ENCODE measurements around the gene TMEM63B. TPM values are rescaled to one million over a fixed set of nuclear protein-coding genes. Genes with fewer than 3 reads are reported as not detected.
"Not testable (repeated sequence)": the region's sequence is repeated elsewhere in the genome, so short reads cannot be mapped to it uniquely, and the experiment has no call there.

Gene TMEM63B
- total RNA-seq, 1 donor from 2014 or later = 71.8 TPM

DNA sequence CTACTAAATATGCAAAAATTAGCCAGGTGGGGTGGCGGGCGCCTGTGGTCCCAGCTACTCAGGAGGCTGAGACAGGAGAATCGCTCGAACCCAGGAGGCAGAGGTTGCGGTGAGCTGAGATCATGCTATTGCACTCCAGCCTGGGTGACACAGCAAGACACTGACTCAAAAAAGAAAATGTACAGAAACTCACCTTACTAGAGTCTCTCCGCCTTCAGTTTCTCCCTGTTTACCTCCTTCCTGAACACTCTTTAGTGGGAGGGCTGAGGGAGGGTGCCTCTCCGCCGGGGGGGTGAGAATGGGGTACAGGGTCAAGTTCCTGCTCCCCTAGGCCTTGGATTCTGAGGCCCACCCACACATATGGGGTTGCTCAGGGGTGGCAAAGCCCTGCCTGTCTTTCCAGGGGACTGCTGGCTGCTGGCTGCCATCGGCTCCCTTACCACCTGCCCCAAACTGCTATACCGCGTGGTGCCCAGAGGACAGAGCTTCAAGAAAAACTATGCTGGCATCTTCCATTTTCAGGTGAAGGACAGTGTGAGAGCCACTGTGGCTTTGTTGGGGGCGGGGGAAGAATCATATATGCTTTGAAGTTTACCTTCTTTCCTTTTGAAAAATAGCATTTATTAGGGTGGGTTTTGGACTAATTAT lies 44.7 kb downstream of the TMEM63B start:
- DNase-seq (ENCODE audit: low spot score) = no peak

DNA sequence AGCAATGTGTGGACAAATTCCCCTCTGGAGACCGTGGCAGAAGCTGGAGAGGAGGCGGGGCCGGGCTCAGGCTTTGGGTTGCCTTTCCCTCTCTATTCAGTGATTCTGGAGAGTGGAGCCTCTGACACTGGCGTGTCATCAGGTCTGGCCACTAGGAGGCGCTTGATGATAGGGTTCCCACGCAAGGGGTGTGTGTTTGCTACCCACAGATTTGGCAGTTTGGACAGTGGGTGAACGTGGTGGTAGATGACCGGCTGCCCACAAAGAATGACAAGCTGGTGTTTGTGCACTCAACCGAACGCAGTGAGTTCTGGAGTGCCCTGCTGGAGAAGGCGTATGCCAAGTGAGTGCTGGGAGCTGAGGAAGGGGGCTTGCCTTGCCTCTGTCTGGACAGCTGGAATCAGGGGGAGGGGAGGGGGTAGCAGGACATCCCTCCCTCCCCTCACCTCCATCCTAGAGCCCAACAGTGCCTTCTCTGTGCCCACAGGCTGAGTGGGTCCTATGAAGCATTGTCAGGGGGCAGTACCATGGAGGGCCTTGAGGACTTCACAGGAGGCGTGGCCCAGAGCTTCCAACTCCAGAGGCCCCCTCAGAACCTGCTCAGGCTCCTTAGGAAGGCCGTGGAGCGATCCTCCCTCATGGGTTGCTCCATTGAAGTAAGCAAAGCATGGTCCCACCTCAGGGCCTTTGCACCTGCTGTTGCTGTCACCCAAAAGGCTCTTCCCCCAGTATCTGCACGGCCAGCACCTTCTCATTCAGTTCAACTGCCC lies 45.6 kb downstream of the TMEM63B start:
- peak; percentile 80 for DNase-seq (ENCODE audit: low spot score)

DNA sequence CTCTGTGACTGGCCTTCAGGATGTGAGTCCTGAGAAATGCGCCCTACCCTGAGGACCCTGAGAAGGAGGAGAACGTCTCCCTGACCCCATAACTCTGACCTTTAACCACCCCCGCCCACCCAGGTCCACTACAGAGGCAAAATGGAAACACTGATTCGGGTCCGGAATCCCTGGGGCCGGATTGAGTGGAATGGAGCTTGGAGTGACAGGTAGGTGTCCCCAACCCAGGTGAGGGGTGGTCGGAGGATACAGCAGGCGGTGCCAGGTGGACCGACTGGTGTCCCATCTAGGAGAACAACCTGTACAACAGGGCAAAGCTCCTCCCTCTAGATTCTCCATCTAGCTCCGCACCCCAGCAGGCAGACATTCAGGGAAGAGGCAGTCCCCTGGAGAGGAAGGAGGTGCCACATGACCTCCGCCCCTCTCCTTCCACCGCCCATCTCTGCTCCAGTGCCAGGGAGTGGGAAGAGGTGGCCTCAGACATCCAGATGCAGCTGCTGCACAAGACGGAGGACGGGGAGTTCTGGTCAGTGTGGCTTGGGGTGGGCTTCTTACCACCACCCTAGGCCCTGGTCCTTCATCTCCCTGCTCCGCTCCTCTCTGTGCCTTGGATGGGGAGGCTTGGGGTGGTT lies 48.9 kb downstream of the TMEM63B start:
- DNase-seq (ENCODE audit: low spot score) = no peak

DNA sequence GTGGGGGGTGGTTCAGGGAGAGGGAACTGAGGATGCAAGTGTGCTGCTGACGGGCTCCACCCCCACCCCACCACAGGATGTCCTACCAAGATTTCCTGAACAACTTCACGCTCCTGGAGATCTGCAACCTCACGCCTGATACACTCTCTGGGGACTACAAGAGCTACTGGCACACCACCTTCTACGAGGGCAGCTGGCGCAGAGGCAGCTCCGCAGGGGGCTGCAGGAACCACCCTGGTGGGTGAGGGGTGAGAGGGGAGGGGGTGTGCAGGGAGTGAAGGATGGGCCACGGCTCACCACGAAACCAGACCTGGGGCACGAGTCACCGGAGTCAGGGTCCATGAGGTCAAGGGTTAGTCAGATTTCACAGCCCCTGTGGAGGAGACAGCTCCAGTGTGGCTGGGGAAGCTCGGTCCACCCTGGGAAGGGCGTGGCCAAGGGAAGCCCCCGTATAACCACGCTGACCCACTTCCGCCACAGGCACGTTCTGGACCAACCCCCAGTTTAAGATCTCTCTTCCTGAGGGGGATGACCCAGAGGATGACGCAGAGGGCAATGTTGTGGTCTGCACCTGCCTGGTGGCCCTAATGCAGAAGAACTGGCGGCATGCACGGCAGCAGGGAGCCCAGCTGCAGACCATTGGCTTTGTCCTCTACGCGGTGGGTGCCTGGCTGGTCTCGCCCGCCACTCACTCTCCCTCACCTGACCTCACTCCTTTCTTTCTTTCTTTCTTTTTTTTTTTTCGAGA lies 49.6 kb downstream of the TMEM63B start:
- DNase-seq (ENCODE audit: low spot score) = no peak

DNA sequence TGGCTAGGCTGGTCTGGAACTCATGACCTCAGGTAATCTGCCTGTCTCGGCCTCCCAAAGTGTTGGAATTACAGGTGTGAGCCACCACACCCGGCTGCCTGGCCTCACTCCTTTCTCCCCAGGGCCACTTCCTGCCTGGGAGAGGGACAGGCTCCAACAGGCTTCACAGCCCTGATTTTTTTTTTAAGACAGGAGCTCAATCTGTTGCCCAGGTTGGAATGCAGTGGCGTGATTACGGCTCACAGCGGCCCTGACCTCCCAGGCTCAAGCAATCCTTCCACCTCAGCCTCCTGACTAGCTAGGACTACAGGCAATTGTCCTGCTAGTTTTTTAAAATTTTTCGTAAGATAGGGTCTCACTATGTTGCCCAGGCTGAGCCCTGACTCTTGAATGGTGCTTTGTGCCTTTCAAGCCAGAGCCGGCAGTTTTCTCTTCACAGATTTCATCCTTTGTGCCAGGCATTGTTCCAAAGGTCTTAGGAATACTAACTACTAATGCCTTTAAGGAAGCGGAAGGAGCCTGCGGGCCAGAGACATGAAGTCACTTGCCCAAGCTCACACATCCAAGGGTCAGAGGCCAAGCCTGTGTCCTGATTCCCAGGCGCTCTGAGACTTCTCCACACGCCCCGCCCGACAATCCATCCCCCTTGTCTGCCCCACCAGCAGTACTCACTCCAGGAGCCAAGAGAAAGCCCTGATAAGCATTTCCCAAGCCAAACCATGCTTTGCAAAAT lies 50.5 kb downstream of the TMEM63B start:
- DNase-seq (ENCODE audit: low spot score) = peak; percentile 72

DNA sequence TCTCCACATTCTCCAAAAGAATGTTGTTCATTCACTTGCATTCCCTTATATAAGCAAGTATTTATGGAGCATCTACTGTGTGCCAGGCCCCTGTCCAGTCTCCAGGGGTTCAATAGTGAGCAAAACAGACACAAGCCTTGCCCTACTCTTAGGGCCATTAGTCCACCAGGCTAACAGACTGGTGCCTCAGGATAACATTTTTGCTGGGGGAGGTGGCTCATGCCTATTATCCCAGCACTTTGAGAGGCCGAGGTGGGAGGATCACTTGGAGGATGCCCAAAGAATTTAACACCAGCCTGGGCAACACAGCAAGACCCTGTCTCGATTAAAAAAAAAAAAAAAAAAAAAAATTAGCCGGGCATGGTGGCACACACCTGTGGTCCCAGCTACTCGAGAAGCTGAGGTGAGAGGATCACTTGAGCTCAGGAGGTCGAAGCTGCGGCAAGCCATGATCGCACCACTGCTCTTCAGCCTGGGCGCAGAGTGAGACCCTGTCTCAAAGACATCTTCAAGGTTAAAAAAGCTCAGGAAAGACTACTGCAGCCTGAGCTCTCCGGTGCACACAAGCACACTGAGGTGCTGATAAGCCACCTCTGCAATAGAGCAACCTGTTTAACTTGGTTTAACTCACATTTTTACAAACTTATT lies 51.2 kb downstream of the TMEM63B start:
- DNase-seq (ENCODE audit: low spot score) = no peak

DNA sequence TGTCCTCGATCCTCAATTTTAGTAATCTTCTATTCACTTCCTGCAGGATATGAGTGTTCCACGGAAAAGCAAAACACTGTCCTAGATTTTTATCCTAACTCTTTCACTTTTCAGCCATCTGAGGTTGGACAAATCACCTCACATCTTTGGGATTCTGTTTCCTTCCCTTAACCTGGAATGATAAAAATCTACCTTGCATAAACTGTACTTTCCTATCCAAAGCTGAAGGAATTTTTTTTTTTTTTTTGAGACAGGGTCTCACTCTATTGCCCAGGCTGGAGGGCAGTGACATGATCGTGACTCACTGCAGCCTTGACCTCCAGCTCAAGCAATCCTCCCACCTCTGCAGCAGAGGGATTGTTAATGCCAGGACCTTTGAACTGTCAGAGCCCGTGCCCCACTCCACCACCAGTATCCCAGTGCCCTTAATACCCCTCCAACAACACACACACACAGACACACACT lies 51.8 kb downstream of the TMEM63B start:
- no peak for DNase-seq (ENCODE audit: low spot score)

DNA sequence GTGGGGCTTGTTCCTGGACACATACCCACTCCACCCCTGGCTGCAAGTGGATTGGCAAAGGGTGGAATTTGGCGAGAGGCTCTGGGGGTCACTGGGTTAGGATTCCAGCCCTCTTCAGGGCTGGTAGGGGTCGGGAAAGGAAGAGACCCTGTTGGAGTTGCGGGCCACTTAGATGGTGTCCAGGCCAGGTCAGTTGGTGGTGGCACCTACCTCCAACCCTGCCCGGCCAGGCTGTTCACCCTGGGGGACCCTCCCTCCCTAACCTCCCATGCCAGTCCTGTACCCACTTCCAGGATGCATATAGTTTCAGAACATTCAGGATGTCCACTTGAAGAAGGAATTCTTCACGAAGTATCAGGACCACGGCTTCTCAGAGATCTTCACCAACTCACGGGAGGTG lies 52.3 kb downstream of the TMEM63B start:
- DNase-seq (ENCODE audit: low spot score) = no peak

DNA sequence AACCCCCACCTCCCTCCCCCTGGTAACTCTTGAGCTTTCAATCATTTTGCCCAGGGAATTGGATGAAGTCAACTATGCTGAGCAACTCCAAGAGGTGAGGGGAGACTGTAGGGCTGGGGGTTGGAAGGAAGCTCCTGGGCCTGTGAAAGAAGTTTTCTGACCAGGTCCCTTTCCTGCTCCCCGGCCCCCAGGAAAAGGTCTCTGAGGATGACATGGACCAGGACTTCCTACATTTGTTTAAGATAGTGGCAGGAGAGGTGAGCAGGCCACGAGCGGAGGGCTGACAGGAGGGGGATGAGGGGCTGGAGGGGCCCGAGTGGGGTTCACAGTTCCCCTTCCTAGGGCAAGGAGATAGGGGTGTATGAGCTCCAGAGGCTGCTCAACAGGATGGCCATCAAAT lies 53.1 kb downstream of the TMEM63B start:
- no peak for DNase-seq (ENCODE audit: low spot score)

DNA sequence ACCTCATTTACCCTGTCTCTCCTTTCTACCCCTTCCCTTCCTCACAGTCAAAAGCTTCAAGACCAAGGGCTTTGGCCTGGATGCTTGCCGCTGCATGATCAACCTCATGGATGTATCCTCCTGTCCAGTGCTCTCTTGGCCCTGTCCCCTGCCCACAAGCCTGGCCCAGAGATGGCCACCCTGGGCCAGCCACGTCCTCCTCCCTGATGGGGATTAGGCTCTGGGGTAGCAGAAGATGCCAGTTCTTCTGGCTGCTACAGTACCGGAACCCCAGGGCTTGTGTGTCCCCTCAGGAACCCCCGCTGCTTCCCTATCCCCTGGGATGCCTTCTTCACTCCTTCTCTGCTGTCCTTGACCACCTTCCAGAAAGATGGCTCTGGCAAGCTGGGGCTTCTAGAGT lies 53.5 kb downstream of the TMEM63B start:
- DNase-seq (ENCODE audit: low spot score) = no peak

DNA sequence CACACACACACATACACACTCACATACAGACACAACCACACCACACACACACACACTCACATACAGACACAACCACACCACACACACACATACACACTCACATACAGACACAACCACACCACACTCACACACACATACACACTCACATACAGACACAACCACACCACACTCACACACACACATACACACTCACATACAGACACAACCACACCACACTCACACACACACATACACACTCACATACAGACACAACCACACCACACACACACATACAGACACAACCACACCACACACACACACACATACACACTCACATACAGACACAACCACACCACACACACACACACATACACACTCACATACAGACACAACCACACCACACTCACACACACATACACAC lies 54.4 kb downstream of the TMEM63B start:
- DNase-seq (ENCODE audit: low spot score) = not testable (repeated sequence)

DNA sequence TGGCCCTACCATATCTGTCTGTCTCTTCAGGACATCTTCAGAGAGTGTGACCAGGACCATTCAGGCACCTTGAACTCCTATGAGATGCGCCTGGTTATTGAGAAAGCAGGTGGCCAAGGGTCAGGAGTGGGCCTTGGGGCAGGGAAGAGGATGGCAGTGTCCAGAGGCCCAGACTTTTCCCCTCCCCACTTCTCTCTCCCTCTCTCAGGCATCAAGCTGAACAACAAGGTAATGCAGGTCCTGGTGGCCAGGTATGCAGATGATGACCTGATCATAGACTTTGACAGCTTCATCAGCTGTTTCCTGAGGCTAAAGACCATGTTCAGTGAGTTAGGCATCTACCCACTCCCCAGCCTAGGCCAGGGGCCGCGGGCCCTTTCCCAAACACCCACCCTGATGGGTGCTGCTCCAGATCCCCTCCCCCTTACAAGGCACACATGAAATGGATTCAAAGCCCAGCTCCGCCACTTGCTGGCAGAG lies 55.6 kb downstream of the TMEM63B start:
- DNase-seq (ENCODE audit: low spot score) = no peak

DNA sequence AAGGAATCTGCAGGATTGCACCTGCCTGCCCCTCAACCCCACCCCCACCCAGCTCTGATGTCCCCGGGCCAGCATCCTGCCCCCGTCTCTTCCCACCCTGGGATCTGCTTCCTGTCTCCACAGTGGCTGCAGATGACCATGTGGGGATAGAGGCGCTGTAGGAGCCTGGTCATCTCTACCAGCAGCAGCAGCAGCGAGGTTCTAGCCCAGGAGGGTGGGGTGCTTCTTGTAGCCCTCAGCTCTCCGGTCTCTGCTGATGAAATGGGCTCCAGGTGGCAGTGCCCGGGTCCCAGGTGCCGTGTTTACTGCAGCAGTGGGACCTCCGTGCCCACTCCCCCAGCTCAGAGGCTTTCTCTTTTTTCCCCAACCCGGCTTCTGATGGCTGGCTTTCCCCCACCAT lies 56.4 kb downstream of the TMEM63B start:
- no peak for DNase-seq (ENCODE audit: low spot score)

DNA sequence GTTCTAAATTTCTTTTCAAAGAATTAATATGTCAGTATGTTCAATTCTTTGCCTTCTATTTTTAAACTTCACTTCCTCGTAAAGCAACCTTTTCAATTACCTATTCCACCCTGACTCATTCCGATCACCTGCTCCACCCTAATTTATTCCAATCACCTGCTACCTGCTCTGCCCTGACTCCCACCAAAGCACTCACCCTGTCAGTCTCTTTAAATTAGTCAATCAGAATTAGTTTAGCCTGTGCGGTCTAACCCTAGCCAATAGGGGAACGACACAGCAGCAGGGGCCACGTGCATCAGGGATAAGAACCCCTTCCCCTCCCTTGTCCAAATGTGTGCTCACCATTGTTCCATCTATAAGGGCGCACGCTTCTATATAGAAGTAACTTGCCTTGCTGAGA lies 58.0 kb downstream of the TMEM63B start:
- not testable (repeated sequence) for DNase-seq (ENCODE audit: low spot score)

DNA sequence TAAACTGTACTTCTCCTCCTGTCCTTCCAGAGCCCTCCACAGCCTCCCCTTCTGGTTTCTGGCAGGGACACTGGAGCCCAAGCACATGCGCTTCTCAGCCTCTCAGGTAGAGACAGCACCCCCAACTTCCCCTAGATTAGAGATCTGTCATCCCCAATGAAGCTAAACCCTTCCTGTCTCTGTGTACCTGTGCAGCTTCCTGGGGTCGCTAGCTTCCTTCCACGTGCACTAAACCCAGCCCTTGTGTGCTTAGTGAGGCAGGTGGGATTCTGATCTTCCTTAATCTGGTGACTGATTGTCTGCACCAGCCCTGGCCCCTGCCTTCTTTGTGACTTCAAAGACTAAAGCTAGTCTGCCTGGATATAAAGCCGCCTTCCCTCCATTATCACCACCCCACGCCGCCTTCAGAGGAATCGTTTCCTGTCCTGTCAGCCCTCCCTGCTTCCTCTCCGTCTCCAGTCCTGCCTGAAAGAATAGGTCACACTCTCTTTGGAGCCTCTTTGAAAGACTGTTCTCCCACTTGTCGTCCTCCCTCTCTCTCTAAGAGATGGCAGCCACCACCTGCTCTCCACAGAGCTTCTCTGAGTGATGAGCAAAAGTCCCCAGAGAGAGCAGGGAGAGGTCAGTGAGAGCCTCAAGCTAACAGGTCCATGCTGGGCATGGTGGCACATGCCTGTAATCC lies 58.7 kb downstream of the TMEM63B start:
- DNase-seq (ENCODE audit: low spot score) = no peak

DNA sequence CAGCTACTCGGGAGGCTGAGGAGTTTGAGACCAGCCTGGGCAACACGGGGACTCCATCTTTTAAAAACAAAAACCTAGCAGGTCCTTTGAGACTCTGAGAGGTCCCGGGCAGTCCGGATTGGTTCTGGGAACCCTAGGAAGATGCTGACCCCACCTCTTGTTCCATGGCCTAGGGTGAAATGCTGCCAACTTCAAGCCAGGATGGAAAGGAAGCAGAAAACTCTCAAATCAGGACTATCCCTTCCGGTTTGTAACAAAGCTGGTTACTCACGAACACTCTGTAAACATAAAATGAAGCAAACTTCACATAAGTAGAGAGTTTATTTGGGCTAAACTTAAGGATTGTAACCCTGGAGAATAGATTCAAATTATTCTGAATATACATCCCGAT lies 59.3 kb downstream of the TMEM63B start:
- DNase-seq (ENCODE audit: low spot score) = no peak

DNA sequence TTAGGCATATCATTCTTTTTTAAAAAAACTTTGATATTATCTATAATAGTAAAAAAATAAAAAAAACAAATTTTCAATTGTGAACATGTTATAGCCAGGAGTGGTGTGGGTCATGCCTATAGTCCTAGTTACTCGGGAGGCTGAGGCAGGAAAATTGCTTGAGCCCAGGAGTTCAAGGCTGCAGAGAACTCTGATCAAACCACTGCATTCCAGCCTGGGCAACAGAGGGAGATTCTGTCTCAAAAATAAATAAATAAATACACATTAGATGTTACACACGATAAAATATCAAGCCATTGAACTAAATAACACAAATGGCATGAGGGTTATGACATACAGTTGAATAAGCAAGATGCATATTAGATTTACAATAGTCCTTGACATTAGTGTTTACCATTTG lies 61.5 kb downstream of the TMEM63B start:
- DNase-seq (ENCODE audit: low spot score) = no peak

DNA sequence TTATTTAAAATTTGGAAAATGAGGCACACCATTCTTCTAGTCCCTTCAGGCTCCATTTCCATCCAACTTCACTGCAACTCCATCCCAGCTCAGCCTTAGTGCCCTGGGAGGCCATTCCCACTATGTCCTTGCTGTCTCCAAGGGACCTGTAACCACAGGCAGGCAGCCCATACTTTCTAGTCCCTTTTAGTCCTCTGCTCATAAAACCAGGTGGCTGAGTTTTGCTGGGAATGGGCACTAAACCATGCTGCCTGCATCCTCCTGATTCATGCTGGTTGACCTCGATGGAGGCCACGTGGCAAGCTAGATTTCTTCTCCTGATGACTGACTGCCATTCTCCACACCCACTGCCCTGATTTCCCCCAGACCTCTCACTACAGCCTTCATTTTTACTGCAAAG lies 61.9 kb downstream of the TMEM63B start:
- DNase-seq (ENCODE audit: low spot score) = no peak

DNA sequence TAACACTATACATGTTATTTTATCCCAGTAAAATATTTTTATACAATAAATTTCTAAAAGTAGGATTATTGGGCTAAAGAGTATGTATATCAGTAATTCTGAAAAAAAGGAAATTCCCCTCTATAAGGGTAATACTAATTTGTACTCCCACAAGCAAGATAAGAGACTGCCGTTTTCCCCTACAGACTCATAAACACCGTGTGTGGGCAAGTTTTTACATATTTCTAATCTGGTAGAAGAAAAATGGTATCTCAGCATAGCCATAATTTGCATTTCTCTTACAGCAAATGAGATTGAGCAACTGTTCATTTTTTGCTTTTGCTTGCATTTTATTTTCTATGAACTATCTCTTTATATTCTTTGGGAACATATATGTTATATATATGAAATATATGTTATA lies 63.4 kb downstream of the TMEM63B start:
- no peak for DNase-seq (ENCODE audit: low spot score)

DNA sequence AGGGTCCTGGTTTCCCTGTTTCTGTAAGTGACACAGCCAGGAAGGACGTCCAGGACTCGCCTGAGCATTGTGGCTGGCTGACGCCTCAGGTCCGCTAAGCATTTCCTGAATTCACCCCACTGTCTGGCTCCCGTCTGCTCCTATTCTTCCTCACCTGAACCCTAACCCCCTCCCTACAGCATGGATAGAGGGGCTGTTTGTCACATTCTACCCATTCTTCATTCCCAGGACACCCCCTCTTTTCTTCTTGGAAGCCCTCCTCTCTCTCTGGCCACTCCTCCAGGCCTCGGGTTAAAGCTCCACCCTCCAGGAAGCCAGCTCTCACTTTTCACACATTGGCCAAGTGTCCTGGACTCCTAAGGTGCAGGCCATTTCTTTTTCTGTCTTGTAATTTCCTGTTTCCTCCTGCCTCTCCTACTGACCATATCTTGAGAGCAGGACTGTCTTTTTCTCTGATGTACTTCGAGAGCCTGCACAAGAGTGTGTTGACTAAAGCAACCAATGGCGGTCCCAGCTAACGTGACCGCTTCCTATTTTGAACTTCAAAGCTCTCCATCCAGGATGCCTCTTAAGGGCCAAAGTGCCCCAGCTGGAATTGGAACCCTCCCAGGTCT lies 65.2 kb downstream of the TMEM63B start:
- DNase-seq (ENCODE audit: low spot score) = no peak
